AG08395 (cell line): ENCODE measurements around the gene CPS1.

ENCODE experiments used
- DNase-seq: peaks from one replicate; pipeline ENCODE4 v3.0.0; 2012; ENCODE audit warnings: mixed read lengths, low spot score

The CPS1 gene

DNA sequence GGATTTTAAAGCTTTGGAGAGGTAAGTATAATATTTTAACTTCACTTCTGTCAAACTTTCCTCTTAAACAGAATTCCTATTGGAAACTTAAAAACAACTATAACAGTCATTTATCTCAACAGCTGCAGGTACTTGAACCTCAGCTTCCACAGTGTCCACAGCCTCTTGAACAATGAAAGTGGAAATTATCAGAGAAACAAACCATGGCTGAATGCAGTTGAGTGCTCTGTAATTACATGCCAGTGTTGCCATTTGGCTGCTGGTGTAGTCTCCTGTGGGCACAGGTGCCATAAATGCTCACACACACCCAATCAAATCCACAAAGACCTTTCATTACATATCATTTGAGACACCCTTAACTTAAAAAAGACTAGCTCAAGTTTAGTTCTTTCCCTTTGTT is 125.1 kb downstream of the CPS1 start:
- DNase-seq = no peak

GRCh38 chr2:210686401-210686800 is 130.0 kb downstream of the CPS1 start:
- no peak for DNase-seq

GRCh38 chr2:210687786-210688470 is 131.5 kb downstream of the CPS1 start:
- DNase-seq = no peak

DNA sequence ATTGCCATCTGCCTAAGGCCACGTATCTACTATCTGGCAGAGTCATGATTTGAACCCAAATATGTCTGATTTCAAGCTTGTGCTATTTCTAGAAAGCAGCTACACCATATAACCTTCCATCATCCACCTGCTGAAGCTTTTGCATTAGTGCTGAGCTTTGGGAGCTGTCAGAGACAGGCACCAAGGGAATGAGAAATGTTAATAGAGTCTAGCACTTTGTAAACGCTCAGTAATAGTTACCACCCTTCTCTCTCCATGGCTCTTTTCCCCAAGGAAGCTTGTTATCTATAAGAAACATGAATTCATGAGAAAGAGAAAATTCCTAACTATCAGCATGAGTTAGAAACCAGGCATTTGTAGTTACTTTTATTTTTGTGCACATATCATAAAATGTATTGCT is 151.5 kb downstream of the CPS1 start:
- no peak for DNase-seq

- DNase-seq = no peak
These were observed 156.7 kb downstream of the CPS1 start for GRCh38 chr2:210713122-210713521.

- DNase-seq = no peak
These were observed 159.2 kb downstream of the CPS1 start for GRCh38 chr2:210715560-210716082.

DNA sequence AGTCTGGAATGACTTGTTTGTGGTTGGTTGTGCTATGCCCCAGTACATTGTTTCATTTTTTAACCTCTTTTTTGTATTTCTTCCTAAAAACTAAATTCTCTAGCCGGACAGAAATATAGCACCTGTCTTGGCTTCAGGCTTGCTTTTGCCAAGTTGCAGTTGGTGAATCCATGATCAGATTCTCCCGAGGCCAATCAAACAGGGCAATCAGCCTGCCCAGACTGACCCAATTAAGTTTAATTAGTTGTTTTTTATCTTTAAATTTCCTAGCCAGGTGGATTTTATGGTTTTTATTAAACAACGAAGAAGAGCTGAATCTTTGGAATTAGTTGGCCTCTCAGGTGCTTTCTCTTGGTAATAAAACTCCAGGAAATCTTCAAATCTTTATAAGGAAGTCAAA is 162.1 kb downstream of the CPS1 start:
- DNase-seq = no peak

GRCh38 chr2:210722092-210722491 is 165.7 kb downstream of the CPS1 start:
- no peak for DNase-seq

DNA sequence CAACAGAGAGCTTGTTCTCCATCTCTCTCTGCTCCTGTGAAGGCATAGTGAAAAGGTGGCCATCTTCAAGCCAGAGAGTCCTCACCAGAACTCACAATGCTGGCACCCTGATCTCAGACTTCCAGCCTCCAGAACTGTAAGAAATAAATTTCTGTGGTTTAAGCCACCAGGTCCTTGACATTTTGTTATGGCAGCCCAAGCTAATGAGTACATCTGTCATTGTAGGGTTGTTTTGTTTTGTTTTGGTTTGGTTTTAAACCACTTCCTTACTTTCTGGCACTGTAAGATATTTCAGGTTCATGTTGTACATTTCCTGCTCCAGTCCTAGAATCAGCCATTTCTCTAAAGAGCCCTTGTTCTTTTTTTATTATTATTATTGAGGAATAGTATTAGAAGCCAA is 171.2 kb downstream of the CPS1 start:
- DNase-seq = no peak
